GM18499 (cell line): ENCODE results near the gene SUOX.
A peak's percentile ranks its signal among the peaks of the same experiment; 100 is the strongest.
"Not testable (repeated sequence)": the region's sequence is repeated elsewhere in the genome, so short reads cannot be mapped to it uniquely, and the experiment has no call there.

Experiments
- ATAC-seq: cut with Tn5 transposase; IDR thresholded peaks from one replicate; pipeline ENCODE4 v1.9.1; 2021; ENCODE audit warnings: moderate number of reproducible peaks; ENCODE audit not compliant: insufficient read depth, unreplicated experiment

Gene SUOX

GRCh38 chr12:55982319-55982936 is 14.6 kb upstream of the SUOX start:
- peak; percentile 90 for ATAC-seq

- no peak for ATAC-seq
Measured at GRCh38 chr12:55983232-55983842, 13.7 kb upstream of the SUOX start.

GRCh38 chr12:55984861-55985260 is 12.2 kb upstream of the SUOX start:
- no peak for ATAC-seq

GRCh38 chr12:55985341-55985740 is 11.7 kb upstream of the SUOX start:
- no peak for ATAC-seq

GRCh38 chr12:55985976-55986375 is 11.1 kb upstream of the SUOX start:
- not testable (repeated sequence) for ATAC-seq

- no peak for ATAC-seq
Measured at GRCh38 chr12:55991110-55991509, 6.0 kb upstream of the SUOX start.

GRCh38 chr12:55993230-55993853 is 3.7 kb upstream of the SUOX start:
- ATAC-seq = no peak

GRCh38 chr12:55995366-55995765 is 1.7 kb upstream of the SUOX start:
- ATAC-seq = no peak

GRCh38 chr12:55996201-55996714 is 818 bp upstream of the SUOX start:
- ATAC-seq = no peak

GRCh38 chr12:55997535-55997859 is 421 bp downstream of the SUOX start:
- ATAC-seq = no peak

- ATAC-seq = not testable (repeated sequence)
Measured at GRCh38 chr12:55999522-55999921, 2.4 kb downstream of the SUOX start.

- not testable (repeated sequence) for ATAC-seq
Measured at GRCh38 chr12:55999999-56000540, 3.0 kb downstream of the SUOX start.

- no peak for ATAC-seq
Measured at GRCh38 chr12:56001487-56002100, 4.5 kb downstream of the SUOX start.

GRCh38 chr12:56003376-56003775 is 6.3 kb downstream of the SUOX start:
- ATAC-seq = not testable (repeated sequence)

- ATAC-seq = no peak
Measured at GRCh38 chr12:56004211-56004610, 7.1 kb downstream of the SUOX start.

GRCh38 chr12:56007564-56008559 is 10.8 kb downstream of the SUOX start:
- ATAC-seq = no peak

- no peak for ATAC-seq
Measured at GRCh38 chr12:56010111-56010570, 13.1 kb downstream of the SUOX start.

- no peak for ATAC-seq
Measured at GRCh38 chr12:56011509-56012090, 14.5 kb downstream of the SUOX start.

- no peak for ATAC-seq
Measured at GRCh38 chr12:56013482-56013881, 16.4 kb downstream of the SUOX start.
